HT-29 (cell line): ENCODE measurements around the gene RIPK4. TPM values are rescaled to one million over a fixed set of nuclear protein-coding genes. Genes with fewer than 3 reads are reported as not detected.
A peak's percentile ranks its signal among the peaks of the same experiment; 100 is the strongest.

Experiments
- DNase-seq: peaks from one replicate; pipeline ENCODE4 v3.0.0-alpha.2; 2015; ENCODE audit warnings: low spot score
- total RNA-seq: library from RNA; depleted of rRNA; stranded (reverse); fragments of >200 nt; shearing (Covaris generic); gene quantifications from 2 replicates; pipeline ENCODE4 v1.2.3, GENCODE V29; 2014

The RIPK4 gene
- total RNA-seq, 1 experiment from 2014 or later: 60.9 TPM

DNA sequence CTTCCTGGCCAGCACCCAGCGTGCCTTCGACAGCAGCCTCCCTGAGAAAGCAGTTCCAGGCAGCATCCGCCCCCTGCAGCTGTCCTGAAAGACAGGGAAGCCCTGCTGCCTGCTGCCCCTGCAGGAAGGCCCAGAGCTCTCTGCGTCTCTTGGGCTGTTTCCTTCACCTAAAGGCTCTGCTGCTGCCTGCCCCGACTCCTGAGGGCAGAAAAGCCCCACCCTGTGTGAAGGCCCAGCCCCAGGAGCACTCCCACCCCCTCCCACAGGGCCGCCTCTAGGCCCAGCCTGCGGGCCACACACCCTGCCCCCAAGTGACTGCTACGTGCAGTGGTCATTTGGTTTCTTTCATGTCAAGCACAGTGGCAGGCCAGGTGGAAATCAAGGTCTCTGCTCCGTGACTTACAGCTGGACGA is 12.4 kb downstream of the RIPK4 start:
- no peak for DNase-seq

DNA sequence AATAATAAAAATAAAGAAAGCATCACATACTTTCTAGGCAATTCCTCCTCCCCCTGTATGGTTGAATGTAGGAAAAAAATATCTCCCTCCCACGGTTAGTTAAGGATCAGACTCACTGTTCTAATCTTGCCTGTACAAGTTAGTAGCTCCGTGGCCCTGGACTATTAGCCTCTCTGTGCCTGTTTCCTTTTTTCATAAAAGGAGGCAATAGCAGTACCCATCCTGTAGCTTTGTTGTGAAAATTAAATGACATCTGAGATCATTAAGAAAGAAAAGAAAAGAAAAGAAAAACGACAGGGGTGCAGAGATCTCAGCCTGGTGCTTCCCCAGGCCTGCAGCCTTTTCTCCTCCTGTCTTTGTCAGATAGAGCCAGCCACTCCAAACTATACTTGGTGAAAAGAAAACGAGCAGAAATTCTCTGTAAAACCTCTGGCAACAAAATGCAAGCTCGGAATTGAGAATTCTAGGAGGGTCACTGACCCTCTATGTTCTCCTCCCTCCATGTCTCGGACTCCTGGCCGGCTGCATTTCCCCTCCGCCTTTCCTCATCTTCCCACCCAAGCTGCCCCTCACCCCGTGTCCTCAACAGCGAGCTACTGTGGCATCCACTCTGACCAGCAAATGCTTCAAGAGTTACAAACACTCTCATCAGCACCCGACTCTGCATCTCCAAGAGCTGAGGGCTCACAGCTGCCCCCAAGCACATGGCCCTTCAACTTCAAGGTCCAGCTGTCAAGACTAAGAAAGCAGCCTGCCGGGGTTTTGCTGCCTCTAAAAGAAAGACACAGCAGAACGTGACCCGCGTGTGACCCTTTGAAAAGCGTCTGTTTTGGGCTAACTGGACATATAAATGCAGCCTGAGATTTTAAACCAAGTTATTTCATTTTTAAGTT is 13.6 kb downstream of the RIPK4 start:
- DNase-seq: no peak

DNA sequence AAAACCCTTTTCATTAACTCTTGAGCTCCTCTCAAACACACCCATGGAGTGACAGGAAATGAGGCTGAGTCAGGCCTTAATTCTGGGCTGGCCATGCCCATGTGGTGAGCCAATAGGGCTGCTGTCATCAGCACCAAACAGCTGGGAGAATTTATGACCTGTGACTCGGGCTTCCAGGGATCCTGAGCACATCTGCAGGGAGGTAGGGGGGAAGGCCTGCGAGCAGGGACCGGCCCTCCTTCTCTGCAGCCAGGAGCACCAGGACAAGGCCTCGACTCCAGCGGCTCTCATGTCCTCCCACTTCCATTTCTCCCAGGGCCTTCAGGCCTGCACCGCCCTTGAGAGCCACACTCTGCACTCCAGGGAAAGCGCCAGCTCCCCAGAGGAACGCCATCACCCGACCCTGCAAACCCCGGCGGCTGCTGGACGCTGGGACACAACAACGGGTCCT is 14.6 kb downstream of the RIPK4 start:
- no peak for DNase-seq

DNA sequence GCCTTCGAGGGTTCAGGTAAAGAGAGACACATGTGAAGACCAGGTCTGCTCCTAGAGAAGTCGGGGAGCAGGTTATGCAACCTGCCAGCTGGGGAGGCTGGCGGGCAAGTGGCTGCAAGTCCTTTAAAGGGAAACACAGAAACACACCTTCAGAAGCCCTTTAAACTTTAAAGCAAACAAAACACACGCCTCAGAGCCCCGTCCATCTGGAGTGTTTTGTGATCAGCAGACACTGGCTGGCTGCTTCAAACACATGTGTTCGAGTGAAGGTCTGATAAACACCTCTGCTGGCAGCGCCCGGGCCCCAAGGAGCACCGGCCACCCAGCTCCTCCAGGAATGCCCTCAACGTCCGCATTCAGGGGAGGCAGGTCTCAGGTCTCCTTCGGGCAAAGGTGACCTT is 15.2 kb downstream of the RIPK4 start:
- peak; percentile 76 for DNase-seq

DNA sequence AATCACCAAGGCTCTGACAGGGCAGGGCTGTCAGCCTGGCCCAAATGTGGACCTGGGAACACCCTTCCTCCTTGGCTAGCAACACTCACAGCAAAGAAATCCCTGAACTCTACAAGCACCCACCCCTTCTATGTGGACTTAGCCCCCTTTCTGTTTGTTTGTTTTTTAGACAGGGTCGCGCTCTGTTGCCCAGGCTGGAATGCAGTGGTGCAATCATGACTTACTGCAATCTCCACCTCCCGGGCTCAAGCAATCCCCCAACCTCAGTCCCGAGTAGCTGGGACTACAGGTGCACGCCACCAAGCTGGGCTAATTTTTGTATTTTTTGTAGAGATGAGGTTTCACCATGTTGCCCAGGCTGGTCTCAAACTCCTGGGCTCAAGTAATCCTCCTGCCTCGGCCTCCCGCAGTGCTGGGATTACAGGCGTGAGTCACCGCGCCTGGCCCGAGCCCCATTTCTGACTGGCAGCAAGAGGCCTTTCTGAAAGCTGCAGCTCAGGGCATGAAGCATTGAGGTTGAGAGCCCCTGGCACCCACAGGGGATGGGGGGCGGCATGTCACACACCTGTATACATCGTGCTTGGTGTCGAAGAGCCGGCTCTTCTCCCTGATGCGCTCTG is 16.2 kb downstream of the RIPK4 start:
- DNase-seq: no peak

DNA sequence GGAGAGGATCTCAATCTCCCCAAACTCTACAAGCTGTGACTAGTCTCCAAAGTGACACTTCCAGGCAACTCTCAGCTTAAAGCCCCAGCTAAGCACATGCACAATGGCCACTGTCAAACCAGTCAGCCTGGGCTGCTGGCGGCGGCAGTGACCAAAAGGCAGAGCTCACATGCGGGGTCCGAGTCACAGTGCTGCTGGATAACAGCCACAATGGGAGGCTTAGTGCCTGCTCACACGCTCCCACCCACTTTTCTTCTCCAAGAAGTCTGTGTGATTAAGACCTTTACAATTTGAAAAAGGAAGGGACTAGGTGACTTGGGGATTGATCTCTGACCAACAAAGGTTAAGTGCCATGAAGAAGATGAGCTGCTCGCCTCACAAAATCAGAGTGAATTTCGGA is 16.8 kb downstream of the RIPK4 start:
- no peak for DNase-seq

DNA sequence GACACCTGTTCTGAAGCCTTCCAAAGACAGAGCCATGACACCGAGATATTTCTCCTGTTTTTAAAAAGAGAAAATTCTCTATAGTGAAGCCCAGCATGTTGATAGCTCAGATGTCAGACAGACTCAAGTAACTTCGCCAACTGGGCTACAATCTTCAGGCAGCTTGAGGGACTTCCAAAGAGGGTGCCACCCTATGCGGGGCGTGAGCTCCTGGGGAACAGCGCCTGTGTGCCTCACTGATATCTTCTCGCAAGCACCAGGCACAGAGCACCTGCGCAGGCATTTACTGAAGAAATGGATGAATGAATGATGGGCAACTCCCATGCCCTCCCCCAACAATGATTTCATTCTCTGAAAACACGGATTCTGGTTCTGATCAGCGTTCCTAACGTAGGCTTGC is 17.6 kb downstream of the RIPK4 start:
- DNase-seq: no peak

DNA sequence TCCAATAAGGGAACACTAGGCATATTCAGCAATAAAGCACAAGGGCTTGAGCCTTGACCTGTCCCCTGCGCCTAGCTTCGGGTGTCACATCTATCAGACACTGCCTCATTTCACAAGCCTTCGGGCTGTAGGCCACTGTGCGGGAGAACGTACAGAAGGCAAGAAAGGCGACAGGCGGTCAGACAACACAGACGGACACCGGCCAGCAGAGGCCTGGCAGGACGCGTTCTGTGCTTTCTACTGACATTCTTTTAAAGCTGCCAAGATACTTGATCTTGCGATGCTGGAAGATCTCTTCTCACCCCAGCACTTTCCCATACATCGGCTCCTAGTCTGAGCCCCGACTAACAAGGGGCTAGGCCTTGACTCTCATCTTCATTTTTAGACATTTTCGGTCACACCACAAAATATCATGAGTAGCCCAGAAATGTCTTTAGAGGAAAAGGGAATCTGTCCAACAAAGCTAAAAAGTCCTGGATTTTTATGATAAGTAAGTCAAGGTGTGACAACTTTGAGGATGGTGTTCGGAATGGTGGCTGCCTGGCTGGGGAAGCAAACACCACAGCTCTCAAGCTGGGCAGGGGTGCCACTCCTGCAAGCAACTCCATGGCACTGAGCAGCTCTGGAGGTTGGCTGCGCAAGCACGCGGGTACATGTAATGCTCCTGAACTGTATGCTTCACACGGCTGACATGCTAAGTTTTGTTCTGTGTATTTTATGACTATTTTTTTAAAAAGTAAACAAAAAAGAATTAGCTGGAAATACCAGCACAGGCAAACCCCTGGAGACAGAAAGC is 18.7 kb downstream of the RIPK4 start:
- no peak for DNase-seq

DNA sequence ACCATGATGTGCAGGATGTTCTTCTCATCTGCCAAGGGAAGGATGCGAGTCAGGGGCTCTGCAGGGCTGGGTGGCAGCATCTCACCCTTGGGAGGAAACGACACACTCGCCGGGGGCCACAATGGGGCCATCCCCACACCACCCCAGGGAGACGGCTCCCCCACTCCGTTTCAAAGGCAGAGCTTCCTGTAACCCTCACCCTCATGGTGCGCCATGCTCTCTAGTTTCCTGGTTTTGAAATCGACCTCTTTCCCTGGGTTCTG is 20.2 kb downstream of the RIPK4 start:
- DNase-seq: no peak

DNA sequence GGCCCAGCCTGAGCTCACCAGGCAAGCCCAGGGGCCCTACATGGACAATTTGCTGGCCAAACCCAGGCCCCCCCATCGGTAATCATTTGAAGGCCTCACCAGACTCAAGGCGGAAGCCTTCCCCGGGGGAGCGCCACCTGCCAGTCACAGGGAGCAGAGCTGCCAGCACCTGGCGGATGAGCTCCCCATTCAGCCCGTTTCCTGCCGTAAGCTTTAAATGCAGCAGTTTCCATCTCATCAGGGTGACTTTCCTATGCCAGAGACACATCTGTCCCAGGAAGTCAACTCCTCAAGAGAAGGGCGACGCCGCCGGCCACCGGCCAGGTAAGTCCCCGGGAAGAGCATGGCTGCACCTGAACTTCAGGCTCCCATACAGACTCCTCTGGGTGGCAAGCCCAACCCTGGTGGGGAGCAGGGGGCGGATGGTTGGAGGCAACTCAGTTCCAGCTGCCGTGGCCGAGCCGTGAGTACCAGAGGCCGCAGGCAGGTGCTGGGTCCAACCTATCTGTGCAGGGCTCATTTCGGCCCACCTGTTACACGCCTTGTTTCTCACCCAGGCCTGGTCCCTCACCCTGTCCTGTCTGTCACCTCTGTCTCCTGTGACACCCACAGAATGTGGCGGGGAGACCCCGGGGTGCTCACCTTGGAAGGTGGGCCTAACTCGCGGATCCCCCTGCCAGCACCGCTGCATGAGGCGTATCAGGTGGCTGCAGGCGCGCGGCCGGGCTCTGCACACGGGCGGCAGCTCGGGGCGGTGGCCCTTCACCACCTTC is 20.7 kb downstream of the RIPK4 start:
- no peak for DNase-seq

DNA sequence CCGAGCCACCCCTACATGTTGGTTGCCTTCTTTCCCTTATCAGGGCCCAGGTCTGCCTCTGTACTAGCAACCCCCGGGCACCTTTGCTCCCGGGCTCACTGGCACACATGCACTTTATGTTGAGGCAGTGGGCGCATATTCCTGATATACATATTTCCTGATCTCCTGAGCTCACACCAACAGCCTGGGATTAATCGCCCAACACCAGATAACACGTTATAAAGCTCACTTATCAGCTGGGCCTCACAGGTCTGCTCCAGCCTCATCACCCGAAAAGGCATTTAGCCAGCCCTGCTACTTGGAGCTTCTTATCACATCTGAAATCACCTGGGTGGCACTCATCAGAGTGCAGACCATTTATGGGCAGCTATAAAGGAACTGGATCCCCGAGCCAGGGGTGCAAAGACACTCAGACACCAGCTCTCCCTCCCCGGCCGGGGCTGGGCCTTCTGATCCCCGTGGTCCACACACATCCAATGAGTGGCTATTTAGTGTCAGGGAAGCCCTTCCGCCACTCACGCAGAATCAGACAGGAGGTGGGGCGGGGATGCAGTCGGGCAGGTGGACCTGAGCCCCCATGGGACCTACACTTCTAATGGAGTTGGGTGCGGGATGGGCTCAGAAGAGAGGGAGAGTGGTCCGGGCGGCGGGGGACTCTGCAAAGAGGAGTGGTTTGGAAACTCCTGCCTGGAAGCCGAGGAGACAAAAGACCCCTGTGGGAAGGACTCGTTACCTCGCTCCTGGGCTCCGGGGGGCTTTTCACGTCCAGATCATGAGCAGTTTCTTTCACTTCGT is 21.6 kb downstream of the RIPK4 start:
- no peak for DNase-seq

DNA sequence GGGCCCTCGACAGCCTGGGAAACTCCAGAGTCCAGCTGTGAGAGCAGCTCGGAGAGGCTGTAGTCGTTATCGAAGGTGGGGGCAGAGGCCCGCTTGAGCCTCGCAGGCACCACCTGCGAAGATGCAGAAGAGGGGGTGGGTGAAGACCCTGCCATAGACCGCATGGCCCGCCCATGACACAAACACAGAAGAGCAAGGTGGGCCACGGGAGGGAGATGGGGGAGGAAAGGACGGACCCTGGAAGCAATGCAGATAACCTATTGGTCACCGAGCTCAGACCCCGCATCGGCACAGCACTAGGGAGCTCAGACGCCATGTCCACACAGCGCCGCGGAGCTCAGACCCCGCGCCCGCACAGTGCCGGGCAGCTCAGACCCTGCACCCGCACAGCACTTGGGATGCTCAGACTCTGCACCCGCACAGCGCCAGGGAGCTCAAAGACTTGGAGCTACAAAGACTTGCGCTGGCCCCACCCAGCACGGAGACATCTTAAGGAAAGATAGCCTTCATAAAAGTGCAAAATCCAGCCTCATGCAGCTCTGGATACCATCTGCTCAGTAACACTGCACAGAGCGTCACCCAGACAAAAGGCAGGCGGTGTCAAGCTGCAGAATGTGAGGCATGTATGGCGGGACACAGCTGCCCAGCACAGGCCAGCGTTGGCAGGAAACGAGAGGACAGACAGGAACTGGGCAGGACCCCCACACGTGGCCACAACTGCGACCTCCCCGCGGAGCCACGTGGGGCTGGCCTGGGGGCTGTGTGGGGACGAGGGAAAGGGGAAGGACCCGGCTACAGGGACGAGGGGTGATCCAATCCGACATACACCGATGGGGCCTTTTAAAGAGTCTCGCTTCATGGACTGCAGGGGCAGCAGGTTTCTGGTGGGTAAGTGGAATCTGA is 22.6 kb downstream of the RIPK4 start:
- no peak for DNase-seq

DNA sequence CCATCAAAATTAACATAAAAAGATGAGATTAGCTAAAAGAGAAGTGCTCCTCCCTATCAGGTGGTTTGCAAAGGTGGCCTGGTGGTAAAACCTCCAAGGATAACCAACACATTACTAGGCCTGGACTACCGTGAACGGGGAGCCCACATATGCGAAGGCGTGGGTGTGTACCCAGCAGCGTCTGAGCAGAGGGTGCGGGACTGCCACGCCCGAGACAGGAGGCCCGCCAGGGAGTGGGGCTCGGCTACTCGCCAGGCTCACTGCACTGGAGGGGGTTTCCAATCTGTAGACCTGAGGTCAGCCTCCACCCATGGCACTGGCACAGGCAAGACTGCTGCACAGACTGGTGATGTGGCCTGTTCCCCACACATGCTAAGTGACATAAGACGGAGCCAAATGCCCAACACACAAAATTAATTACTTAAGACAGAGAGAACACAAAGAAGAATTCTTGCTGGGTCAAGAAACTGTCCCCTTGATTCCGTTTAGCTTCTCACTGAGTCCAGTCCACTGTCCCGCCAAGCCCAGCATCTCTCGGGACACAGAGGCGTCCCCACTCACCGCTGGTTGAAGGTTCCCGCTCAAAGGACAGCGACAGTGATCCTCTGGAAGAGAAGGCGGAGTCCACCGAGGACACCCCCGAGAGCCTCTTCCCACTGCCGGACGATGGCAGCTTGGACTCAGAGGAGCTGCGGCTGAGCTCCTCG is 23.4 kb downstream of the RIPK4 start:
- DNase-seq: no peak

DNA sequence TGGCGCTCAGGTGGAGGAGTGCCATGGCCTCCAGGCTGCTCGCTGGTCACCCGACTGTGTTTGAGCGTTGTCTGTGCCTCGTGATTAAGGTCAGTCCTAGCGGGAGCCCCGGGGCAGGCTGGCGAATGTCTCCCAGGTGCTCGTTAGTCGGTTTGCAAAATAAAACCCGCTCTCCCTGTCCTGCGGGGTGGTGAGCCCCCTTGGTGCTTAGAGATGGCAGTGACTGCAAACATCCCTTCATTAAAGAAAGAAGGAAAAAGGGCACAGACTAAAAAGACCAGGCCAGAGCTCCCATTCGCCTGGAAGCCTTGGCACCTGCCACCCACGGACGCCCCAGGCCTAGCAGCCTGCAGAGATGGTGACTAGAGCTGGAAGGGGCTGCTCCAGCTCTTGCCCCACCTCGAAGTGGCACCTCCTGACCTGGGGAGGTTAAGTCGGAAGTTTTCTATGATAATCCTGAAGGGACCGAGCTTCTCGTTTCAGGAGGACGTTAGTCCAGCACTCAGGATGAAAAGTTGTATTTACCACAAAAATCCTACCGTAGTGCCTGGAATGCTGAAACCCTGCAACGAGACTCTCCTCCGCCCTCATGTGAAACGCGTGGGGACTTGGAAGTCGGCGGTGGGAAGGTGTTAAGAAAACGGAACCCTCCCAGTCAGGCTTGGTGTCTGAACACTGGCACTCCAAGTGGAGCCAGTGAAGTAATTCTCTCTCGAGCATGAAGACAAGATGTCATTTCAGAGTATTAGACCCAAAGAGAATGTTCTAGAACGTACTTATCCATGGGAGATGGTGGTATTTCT is 24.6 kb downstream of the RIPK4 start:
- DNase-seq: no peak

DNA sequence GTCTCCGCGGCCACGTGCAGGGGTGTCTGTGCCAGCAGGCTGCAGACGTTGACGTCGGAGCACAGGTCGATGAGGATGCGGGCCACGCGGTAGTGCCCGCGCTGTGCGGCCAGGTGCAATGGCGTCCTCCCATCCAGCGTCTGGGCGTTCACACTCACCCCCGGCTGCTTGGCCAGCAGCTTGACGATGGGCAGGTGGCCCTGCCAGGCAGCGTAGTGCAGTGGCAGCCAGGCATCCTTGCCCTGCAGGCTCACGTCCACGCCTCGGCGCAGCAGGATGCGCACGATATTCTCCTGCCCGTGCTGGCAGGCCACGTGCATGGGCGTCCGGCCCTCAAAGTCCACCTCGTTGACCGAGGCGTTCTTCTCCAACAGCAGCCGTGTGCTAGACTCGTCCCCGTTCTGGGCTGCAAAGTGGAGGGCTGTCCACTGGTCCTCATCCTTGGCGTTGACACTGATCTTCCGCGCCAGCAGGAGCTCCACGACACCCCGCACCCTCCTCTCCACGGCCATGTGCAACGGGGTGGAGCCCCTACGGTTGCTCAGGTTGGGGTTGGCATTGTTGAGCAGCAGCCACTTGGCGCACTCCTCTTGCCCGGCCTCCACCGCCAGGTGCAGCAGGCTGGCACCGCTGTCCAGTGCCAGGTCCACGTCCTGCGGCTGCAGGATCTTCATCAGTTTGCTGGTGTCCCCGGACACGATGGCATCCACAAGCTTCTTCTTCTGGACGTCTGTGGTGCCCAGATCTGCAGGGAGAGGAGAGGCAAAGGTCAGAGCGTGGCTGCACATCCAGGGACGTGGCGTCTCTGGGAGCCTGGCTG is 25.4 kb downstream of the RIPK4 start:
- DNase-seq: no peak

DNA sequence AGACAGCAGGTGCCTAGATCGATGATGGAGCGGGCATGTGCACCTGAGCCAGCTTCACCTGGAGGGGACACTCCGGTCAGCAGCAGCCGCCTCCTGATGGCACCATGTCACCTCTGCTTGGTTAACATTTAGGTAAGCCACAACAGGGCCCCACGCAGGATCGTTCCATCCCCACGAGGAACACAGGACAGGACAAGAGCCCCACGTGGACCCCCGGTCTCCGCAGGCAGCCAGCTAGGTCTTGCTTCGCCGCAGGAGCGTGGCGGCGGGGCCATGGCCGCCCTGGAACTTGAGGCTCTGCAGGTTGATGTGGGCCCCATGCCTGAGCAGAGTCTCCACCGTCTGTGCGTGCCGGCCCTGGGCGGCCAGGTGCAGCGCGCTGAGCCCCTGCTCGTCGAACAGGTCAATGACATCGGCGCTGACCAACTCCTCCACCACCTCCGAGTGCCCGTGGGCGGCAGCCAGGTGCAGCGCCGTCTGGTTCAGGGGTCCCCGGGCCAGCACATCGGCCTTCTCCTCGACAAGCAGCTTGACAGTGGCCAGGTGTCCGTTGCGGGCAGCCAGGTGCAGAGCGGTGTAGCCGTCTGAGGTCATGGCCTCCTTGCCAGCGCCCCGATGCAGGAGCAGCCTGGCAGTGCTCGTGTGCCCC is 26.1 kb downstream of the RIPK4 start:
- DNase-seq: no peak

DNA sequence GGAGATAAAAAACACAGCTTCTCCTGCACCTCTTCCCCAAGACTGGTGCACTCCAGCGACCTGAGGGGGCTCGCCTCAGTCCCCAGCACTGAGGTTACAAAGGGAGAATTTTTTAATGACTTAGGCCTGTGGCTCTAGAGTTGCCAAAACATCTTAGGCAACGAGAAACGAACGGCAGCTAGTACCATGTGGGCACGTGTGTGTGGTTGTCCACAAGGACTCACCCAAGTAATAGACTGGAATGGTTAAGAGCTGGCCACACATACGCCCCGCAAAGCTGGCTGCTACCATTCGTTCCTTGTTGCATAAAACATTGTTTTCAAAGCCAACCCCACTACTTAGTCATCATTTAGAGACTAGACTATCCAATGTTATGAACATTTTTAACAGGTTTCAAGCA is 26.9 kb downstream of the RIPK4 start:
- DNase-seq: no peak
